Adrenal gland (tissue), 12 donors: ENCODE measurements around the gene LPCAT2. TPM values are rescaled to one million over a fixed set of nuclear protein-coding genes. Genes with fewer than 3 reads are reported as not detected.

Experiments
- DNase-seq, 7 donors: peaks; one replicate each; pipeline ENCODE4 v3.0.0-alpha.2; 2019 to 2020
- H3K27ac ChIP-seq, 5 donors: fragments of 200-600 bp; sonication (generic) in 4 of 5; 1 replicate in 3 of 5; 2 replicates in 2 of 5; pipeline versions ENCODE4 v1.5.1 to v1.8.0; 2016 to 2020; ENCODE audit warnings: mild to moderate bottlenecking in 1 of 5
- H3K27me3 ChIP-seq: fragments of 200-600 bp; 2 replicates; pipeline ENCODE4 v1.8.0; 2021
- H3K36me3 ChIP-seq, 2 donors: fragments of 200-600 bp; replicated peaks in 1 of 2; 1 replicate in 1 of 2; 2 replicates in 1 of 2; pipeline versions ENCODE4 v1.5.1 to v1.8.0; 2018 to 2022
- H3K4me1 ChIP-seq, 2 donors: fragments of 200-600 bp; replicated peaks in 1 of 2; 1 replicate in 1 of 2; 2 replicates in 1 of 2; pipeline versions ENCODE4 v1.5.1 to v1.8.0; 2018 to 2021
- H3K4me3 ChIP-seq, 4 donors: fragments of 200-600 bp; sonication (generic) in 3 of 4; one replicate each; pipeline ENCODE4 v1.5.1; 2016 to 2018
- H3K9me3 ChIP-seq, 3 donors: fragments of 200-600 bp; sonication (generic) in 1 of 3; replicated peaks in 1 of 3; 1 replicate in 2 of 3; 2 replicates in 1 of 3; pipeline versions ENCODE4 v1.5.1 to v1.8.0; 2016 to 2021
- POLR2A ChIP-seq, 2 donors: fragments of 450-650 bp; IDR thresholded peaks; one replicate each; pipeline ENCODE4 v1.6.1; 2017; ENCODE audit warnings: antibody characterized with exemption in 2 of 2, mild to moderate bottlenecking in 2 of 2, moderate library complexity in 1 of 2
- WGBS, 4 donors: extraction: QIAGEN DNeasy Blood & Tissue Kit in 2 of 4; methylation state at CpG; one replicate each; pipeline versions ENCODE4 v1.1.5 to v1.1.7; 2013 to 2017; 5-methylcytosine and 5-hydroxymethylcytosine counted together
- intact Hi-C, 2 donors: fragments of 100-400 bp; cut with DNase I; formaldehyde crosslinking; loops; one replicate each; pipeline versions ENCODE4 v1.14.1 to v1.15.0; 2022 to 2023
- polyA plus RNA-seq, 3 donors: library from polyadenylated mRNA; stranded (reverse); fragments of 200-250 nt in 2 of 3; fragments of 350-450 nt in 1 of 3; fragmentation: Illumina TruSeq in 1 of 3; extraction: RNeasy Lipid Tissue Mini Kit (QIAGEN cat#74804) in 1 of 3; gene quantifications; one replicate each; pipeline ENCODE4 v1.2.3, GENCODE V29; 2013 to 2014
- total RNA-seq, 9 donors: library from RNA; depleted of rRNA in 4 of 9; stranded (reverse); fragments of >200 nt in 4 of 9; fragments of 120-200 nt in 1 of 9; fragmentation: NEBNext Ultra II Directional in 1 of 9; extraction: Animal tissue kit (Norgen Biotek cat#: 25700) in 1 of 9; gene quantifications; one replicate each; pipeline versions ENCODE4 v1.1.0 to v1.2.4, GENCODE V29; 2013 to 2023
- TF ChIP-seq, protein P1 (sequence below), 6 experiments: fragments of 450-650 bp in 4 of 6; fragments of 200-600 bp in 2 of 6; sonication (generic) in 1 of 6; IDR thresholded peaks; 1 replicate in 5 of 6; 2 replicates in 1 of 6; pipeline versions ENCODE4 v1.5.1 to v1.8.0; 2016 to 2021; ENCODE audit warnings: antibody characterized with exemption in 6 of 6, mild to moderate bottlenecking in 2 of 6, moderate library complexity in 1 of 6
- donor health status: healthy with polysubstance abuse.
- donor health status: Bipolar disorder and iron deficiency.
- donor health status: DM: yes; HTN: yes; CAD: no.
- donor health status: DM: no; HTN: no; CAD: no.
- donor health status: DM: no; HTN: no; CAD: no.
- donor health status: DM: yes; HTN: yes; CAD: no.

Gene LPCAT2
- total and polyA plus RNA-seq, 12 donors = 7.1 to 33.1 (median 16.4) TPM

DNA sequence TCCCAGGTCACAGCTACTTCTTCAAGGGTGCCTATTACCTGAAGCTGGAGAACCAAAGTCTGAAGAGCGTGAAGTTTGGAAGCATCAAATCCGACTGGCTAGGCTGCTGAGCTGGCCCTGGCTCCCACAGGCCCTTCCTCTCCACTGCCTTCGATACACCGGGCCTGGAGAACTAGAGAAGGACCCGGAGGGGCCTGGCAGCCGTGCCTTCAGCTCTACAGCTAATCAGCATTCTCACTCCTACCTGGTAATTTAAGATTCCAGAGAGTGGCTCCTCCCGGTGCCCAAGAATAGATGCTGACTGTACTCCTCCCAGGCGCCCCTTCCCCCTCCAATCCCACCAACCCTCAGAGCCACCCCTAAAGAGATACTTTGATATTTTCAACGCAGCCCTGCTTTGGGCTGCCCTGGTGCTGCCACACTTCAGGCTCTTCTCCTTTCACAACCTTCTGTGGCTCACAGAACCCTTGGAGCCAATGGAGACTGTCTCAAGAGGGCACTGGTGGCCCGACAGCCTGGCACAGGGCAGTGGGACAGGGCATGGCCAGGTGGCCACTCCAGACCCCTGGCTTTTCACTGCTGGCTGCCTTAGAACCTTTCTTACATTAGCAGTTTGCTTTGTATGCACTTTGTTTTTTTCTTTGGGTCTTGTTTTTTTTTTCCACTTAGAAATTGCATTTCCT, 3.4 kb upstream of the LPCAT2 start:
- peak in 1 of 7 donors; percentile 10 for DNase-seq
- H3K36me3 ChIP-seq = peaks cover 0 to 6% of the 10 kb centered on the region in 2 donors
- H3K4me1 ChIP-seq = peaks cover 10 to 27% of the 10 kb centered on the region in 2 donors
- H3K27ac ChIP-seq = no peak overlapping the region
- 94 to 96% (median 96%) methylated on average over 8 to 10 of the region's 10 CpGs for WGBS, 4 donors
- no peaks in the 10 kb centered on the region for H3K27me3 ChIP-seq
- no peak overlapping the region for H3K4me3 ChIP-seq
- H3K9me3 ChIP-seq = no peaks in the 10 kb centered on the region
- TF ChIP-seq, protein P1, sequence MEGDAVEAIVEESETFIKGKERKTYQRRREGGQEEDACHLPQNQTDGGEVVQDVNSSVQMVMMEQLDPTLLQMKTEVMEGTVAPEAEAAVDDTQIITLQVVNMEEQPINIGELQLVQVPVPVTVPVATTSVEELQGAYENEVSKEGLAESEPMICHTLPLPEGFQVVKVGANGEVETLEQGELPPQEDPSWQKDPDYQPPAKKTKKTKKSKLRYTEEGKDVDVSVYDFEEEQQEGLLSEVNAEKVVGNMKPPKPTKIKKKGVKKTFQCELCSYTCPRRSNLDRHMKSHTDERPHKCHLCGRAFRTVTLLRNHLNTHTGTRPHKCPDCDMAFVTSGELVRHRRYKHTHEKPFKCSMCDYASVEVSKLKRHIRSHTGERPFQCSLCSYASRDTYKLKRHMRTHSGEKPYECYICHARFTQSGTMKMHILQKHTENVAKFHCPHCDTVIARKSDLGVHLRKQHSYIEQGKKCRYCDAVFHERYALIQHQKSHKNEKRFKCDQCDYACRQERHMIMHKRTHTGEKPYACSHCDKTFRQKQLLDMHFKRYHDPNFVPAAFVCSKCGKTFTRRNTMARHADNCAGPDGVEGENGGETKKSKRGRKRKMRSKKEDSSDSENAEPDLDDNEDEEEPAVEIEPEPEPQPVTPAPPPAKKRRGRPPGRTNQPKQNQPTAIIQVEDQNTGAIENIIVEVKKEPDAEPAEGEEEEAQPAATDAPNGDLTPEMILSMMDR (IDR thresholded peaks at IDR 0.05) = no peak
- TF ChIP-seq POLR2A (IDR thresholded peaks at IDR 0.05) = no peak
- intact Hi-C loops = no loop called here

DNA sequence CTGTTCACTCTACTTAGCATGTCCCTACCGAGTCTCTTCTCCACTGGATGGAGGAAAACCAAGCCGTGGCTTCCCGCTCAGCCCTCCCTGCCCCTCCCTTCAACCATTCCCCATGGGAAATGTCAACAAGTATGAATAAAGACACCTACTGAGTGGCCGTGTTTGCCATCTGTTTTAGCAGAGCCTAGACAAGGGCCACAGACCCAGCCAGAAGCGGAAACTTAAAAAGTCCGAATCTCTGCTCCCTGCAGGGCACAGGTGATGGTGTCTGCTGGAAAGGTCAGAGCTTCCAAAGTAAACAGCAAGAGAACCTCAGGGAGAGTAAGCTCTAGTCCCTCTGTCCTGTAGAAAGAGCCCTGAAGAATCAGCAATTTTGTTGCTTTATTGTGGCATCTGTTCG, 2.8 kb upstream of the LPCAT2 start:
- Histone ChIP-seq H3K4me1 (peaks cover 10 to 22% of the 10 kb centered on the region in 2 donors), H3K27me3 (no peaks in the 10 kb centered on the region), H3K27ac (no peak overlapping the region), H3K9me3 (no peaks in the 10 kb centered on the region), H3K36me3 (peaks cover 0 to 6% of the 10 kb centered on the region in 2 donors), H3K4me3 (no peak overlapping the region)
- WGBS, 4 donors = 84 to 90% (median 89%) methylated on average over 7 of the region's 7 CpGs
- peak in 1 of 7 donors; percentile 11 for DNase-seq
- intact Hi-C loops = no loop called here
- no peak for TF ChIP-seq POLR2A (IDR thresholded peaks at IDR 0.05)
- TF ChIP-seq, protein P1 (IDR thresholded peaks at IDR 0.05) = no peak

DNA sequence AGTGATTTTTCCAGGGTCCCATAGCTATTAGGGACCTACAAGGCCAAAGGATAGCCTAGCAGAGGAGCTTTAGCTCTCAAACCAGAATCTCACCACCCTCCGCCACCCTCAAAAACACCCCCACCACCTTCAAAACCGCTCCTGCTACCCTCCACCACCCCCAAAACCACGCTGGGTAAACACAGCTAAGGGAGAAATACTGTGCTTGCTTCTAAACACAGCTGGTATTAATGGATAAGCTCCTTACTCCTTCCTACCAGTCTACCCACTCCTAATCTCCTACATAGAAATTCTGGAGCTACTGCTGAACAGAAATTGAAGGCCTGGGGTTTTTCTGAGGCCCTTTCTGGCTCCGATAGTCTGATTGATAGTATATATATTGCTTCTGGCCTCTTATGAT, 2.2 kb upstream of the LPCAT2 start:
- no peak for TF ChIP-seq POLR2A (IDR thresholded peaks at IDR 0.05)
- TF ChIP-seq, protein P1 (IDR thresholded peaks at IDR 0.05) = no peak
- DNase-seq = peak in 1 of 7 donors; percentile 16
- Histone ChIP-seq H3K36me3 (peaks cover 0 to 6% of the 10 kb centered on the region in 2 donors), H3K27me3 (no peaks in the 10 kb centered on the region), H3K4me3 (no peak overlapping the region), H3K9me3 (no peaks in the 10 kb centered on the region), H3K27ac (no peak overlapping the region), H3K4me1 (peaks cover 10 to 19% of the 10 kb centered on the region in 2 donors)
- intact Hi-C loops = no loop called here
- WGBS, 4 donors = 46 to 91% (median 64%) methylated on average over 4 of the region's 4 CpGs

DNA sequence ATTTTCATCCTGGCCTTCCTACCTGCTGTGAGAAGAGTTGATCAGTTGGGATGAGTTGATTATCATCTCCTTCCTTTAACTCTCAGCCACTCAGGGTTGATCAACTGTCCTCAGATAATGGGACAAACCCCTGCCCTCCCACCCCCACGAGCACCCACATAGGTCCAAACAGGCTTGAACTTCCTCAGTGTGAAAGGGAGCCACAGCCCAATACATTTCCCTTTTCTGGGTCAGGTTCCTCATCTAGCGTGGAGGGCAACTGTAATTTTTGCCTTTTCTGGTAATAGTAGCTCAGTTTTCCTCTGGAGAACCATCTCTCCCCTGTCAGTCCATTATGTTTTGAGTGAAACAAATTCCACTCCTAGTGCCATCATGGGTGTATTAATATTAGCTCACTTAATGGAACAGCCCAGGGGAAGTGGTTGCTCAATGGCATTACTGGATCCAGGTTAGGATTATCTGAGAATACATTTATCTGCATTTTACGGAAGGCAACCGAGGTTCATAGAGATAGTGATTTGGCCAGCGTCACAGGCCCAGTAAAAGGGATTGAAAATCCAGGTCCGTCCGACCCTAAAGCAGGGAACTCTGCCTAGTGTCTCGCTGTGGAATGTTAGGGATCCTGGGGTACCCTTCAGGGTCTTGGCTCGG, 476 bp upstream of the LPCAT2 start:
- no peaks in the 10 kb centered on the region for H3K9me3 ChIP-seq
- TF ChIP-seq POLR2A (IDR thresholded peaks at IDR 0.05) = no peak
- TF ChIP-seq, protein P1 (IDR thresholded peaks at IDR 0.05) = no peak
- peaks cover 0 to 6% of the 10 kb centered on the region in 2 donors for H3K36me3 ChIP-seq
- peaks cover 0 to 4% of the 10 kb centered on the region in 2 donors for H3K4me1 ChIP-seq
- peak overlapping the region in 3 of 4 donors; percentile 47 to 78 (median 74) for H3K4me3 ChIP-seq
- no peaks in the 10 kb centered on the region for H3K27me3 ChIP-seq
- DNase-seq = peak in 1 of 7 donors; percentile 15
- intact Hi-C loops = no loop called here
- H3K27ac ChIP-seq = peak overlapping the region in 3 of 5 donors; percentile 46 to 75 (median 73)
- WGBS, 4 donors = 48 to 61% (median 52%) methylated on average over 9 of the region's 9 CpGs
